Body of pancreas (tissue), 4 donors: ENCODE results near the gene RAMP3. TPM values are rescaled to one million over a fixed set of nuclear protein-coding genes. Genes with fewer than 3 reads are reported as not detected.

Experiments used
- ATAC-seq: fragments of 150-250 bp; one replicate; pipeline ENCODE4 v1.9.1; 2016
- DNase-seq, 4 donors: peaks; one replicate each; pipeline ENCODE4 v3.0.0-alpha.2; 2019
- H3K27ac ChIP-seq, 4 donors: fragments of 200-600 bp; sonication (generic); 1 replicate in 3 of 4; 2 replicates in 1 of 4; pipeline versions ENCODE4 v1.5.1 to v1.6.1; 2016 to 2019; ENCODE audit warnings: mild to moderate bottlenecking in 1 of 4, mixed read lengths in 1 of 4, moderate library complexity in 1 of 4
- H3K27me3 ChIP-seq, 2 donors: fragments of 200-600 bp; sonication (generic); one replicate each; pipeline ENCODE4 v1.6.0; 2016; ENCODE audit warnings: mild to moderate bottlenecking in 1 of 2
- H3K36me3 ChIP-seq, 2 donors: fragments of 200-600 bp; sonication (generic); replicated peaks in 1 of 2; 2 replicates each; pipeline ENCODE4 v1.5.1; 2016; ENCODE audit warnings: low read depth in 2 of 2; ENCODE audit not compliant: insufficient read depth in 1 of 2
- H3K4me1 ChIP-seq: fragments of 200-600 bp; sonication (generic); one replicate; pipeline ENCODE4 v1.6.0; 2016
- H3K4me3 ChIP-seq, 2 donors: fragments of 200-600 bp; sonication (generic); 1 replicate in 1 of 2; 2 replicates in 1 of 2; pipeline ENCODE4 v1.5.1; 2016 to 2019
- H3K9me3 ChIP-seq, 3 donors: fragments of 200-600 bp; sonication (generic); 1 replicate in 2 of 3; 2 replicates in 1 of 3; pipeline ENCODE4 v1.5.1; 2016
- CTCF ChIP-seq, 7 experiments: fragments of 450-650 bp in 4 of 7; fragments of 200-600 bp in 3 of 7; sonication (generic) in 3 of 7; IDR thresholded peaks; one replicate each; pipeline ENCODE4 v1.5.1; 2016 to 2019; ENCODE audit warnings: antibody characterized with exemption in 7 of 7
- POLR2A ChIP-seq, 3 donors: fragments of 450-650 bp; IDR thresholded peaks; one replicate each; pipeline ENCODE4 v1.6.1; 2016; ENCODE audit warnings: antibody characterized with exemption in 3 of 3, mild to moderate bottlenecking in 2 of 3
- WGBS, 2 donors: methylation state at CpG; one replicate each; pipeline ENCODE4 v1.1.5; 2017; 5-methylcytosine and 5-hydroxymethylcytosine counted together
- intact Hi-C: fragments of 100-400 bp; cut with DNase I; formaldehyde crosslinking; loops from one replicate; pipeline ENCODE4 v1.15.1; 2023
- total RNA-seq, 2 donors: library from RNA; depleted of rRNA; stranded (reverse); fragments of >200 nt; gene quantifications; one replicate each; pipeline ENCODE4 v1.1.0, GENCODE V29; 2016

The RAMP3 gene
- total RNA-seq, 2 donors from 2014 or later, result 14.0 to 23.1 TPM

DNA sequence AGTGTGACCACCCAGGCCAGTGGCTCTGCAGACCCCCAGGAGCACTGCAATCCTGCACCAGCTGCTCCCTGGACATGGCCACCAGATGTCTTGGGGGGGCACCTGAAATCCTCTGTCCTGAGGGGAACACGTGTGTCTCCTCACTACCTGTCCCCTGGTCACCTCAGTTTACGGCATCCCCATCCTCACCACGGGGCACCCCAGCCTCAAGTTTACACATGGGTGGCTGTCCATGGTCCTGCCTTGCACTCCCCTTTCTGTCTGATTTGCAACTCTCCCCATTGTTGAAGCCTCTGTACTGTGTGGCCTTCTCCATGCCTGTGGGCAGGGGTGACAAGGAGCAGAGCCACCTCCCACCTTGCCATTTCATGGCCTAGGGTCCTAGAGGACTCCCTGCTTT lies 67.2 kb downstream of the RAMP3 start:
- H3K27ac ChIP-seq, result no peak overlapping the region
- no peak for DNase-seq
- intact Hi-C loops, result no loop called here

DNA sequence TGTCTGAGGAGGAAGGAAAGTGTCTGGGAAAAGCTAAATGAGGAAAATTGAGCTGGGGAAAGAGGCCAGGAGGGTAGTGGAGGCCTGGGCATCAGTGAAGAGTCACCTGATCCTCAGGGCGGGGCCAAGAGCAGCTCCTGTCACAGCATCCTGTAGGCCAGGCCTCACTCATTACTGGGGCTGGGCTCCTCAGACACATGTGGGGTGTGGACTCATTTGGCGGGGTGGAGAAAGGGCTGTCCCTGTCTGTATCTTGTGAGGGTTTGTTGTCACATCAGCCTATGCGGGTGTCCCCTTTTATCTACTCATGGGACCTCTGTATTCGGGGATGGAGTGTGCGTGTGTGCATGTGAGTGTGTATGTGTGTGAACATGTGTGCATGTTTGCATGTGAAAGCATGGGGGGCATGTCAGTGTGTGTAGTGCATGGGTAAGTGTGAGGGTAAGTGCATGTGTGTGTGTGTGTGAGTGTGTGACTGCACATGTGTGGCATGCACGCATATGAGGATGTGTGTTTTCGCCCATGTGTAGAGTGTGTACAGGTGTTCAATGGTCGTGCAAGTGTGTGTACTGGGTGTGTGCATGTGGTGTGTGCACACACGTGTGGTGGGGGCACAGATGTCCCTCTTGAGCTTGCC lies 67.8 kb downstream of the RAMP3 start:
- ATAC-seq, result no peak
- no peak for TF ChIP-seq POLR2A (IDR thresholded peaks at IDR 0.05)
- TF ChIP-seq CTCF (IDR thresholded peaks at IDR 0.05), result no peak
- 66 to 75% methylated on average over 9 of the region's 9 CpGs for WGBS, 2 donors
- no peak for DNase-seq
- H3K27ac ChIP-seq, result no peak overlapping the region
- no peaks in the 10 kb centered on the region for H3K9me3 ChIP-seq
- H3K4me1 ChIP-seq, result no peaks in the 10 kb centered on the region
- H3K27me3 ChIP-seq, result no peaks in the 10 kb centered on the region
- H3K36me3 ChIP-seq, result no peaks in the 10 kb centered on the region
- no peak overlapping the region for H3K4me3 ChIP-seq
- intact Hi-C loops, result no loop called here

More for the DNA sequence above, 67.2 kb downstream of the RAMP3 start:
- H3K4me3 ChIP-seq, result no peak overlapping the region
- WGBS, 2 donors, result 18% methylated on average over 3 of the region's 3 CpGs; no CpG with 5 or more reads in 1 of the 2 donors
- ATAC-seq, result no peak
- no peaks in the 10 kb centered on the region for H3K9me3 ChIP-seq
- H3K27me3 ChIP-seq, result no peaks in the 10 kb centered on the region
- no peaks in the 10 kb centered on the region for H3K4me1 ChIP-seq
- TF ChIP-seq CTCF (IDR thresholded peaks at IDR 0.05), result no peak
- TF ChIP-seq POLR2A (IDR thresholded peaks at IDR 0.05), result no peak
- no peaks in the 10 kb centered on the region for H3K36me3 ChIP-seq

DNA sequence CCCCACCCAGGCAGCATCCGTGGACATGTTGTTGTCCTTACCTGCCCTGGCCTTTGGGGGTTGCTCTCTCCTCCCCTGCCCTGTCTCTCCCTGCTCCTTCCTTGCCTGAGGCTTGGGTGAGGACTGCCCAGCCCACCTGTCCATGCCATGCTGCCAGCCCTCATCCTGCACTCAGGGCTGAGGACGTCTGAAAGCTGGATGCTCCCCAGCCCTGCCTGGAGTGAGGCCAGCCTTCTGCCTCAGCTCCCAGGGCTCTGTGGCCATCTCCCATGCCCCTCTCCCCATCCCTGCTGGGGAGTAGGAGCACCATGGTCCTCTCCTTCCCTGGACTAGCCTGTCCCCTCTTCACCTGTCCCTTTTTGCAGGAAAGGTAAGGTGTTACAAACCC lies 68.4 kb downstream of the RAMP3 start:
- ATAC-seq (no peak), DNase-seq (no peak)
- H3K27me3 ChIP-seq, result no peaks in the 10 kb centered on the region
- no peak for TF ChIP-seq POLR2A (IDR thresholded peaks at IDR 0.05)
- TF ChIP-seq CTCF (IDR thresholded peaks at IDR 0.05), result no peak
- no peak overlapping the region for H3K4me3 ChIP-seq
- 33 to 39% methylated on average over 2 of the region's 2 CpGs for WGBS, 2 donors
- H3K27ac ChIP-seq, result no peak overlapping the region
- no peaks in the 10 kb centered on the region for H3K4me1 ChIP-seq
- no peaks in the 10 kb centered on the region for H3K36me3 ChIP-seq
- intact Hi-C loops, result no loop called here
- H3K9me3 ChIP-seq, result no peaks in the 10 kb centered on the region

DNA sequence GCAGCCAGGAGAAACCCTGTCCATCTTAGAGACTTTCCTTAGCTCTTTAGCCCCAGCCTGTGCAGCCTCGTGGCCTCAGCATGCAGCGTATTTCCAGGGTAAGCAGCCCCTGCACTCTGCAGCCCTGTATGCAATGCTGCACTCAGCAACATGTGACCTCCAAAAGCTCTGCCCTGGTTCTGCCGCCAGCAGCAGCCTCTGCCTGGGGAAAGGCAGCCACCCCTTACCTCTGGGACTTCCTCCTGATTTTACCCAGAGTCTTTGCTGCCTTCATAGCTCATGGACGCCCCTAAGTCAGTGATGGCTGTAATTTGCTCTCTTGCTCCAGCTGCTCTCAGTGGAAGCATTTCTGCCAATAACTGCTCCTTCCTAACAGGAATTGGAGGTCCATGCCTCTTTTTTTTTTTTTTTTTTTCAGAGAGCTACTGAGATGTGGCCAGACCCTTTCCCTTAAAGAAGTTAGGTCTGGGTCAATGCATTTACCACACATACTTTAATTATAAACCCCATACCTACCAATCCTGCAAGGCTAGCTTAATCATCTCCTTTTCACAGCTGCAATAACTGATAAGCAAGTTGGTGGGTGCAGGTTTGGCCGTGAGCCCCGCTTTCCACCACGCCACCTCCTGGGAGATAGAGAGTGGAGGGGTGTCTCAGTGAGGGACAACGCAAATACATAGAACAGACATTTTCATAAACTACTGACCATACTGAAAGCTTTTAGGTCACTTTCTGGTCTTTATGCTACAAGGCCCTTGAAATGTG lies 71.7 kb downstream of the RAMP3 start:
- no peak for TF ChIP-seq POLR2A (IDR thresholded peaks at IDR 0.05)
- TF ChIP-seq CTCF (IDR thresholded peaks at IDR 0.05), result no peak
- H3K4me3 ChIP-seq, result no peak overlapping the region
- H3K27me3 ChIP-seq, result no peaks in the 10 kb centered on the region
- H3K36me3 ChIP-seq, result no peaks in the 10 kb centered on the region
- WGBS, 2 donors, result 38 to 39% methylated on average over 8 of the region's 8 CpGs
- no peaks in the 10 kb centered on the region for H3K4me1 ChIP-seq
- H3K9me3 ChIP-seq, result no peaks in the 10 kb centered on the region
- DNase-seq (no peak), ATAC-seq (no peak)
- H3K27ac ChIP-seq, result no peak overlapping the region
- intact Hi-C loops, result no loop called here
